HEK293T (cell line): ENCODE results near the gene EGLN1.

Experiments used
- CTCF ChIA-PET: fragments of 350-600 bp; formaldehyde crosslinking; extraction: SDS; loops from one replicate; lab custom pipeline; 2021; ENCODE audit warnings: antibody characterized with exemption, inconsistent platforms; lab: Yijun Ruan, JAX
- POLR2A ChIA-PET: fragments of 350-600 bp; formaldehyde crosslinking; extraction: SDS; loops from one replicate; lab custom pipeline; 2020; ENCODE audit warnings: antibody characterized with exemption, inconsistent platforms; lab: Yijun Ruan, JAX
- DNase-seq: peaks from one replicate; pipeline ENCODE4 v3.0.0; 2012; ENCODE audit warnings: mixed read lengths; ENCODE audit errors: extremely low spot score
- ARNT ChIP-seq: fragments of 450-650 bp; IDR thresholded peaks from 2 replicates; pipeline ENCODE4 v1.6.1; 2017; ENCODE audit warnings: mild to moderate bottlenecking
- BHLHE40 ChIP-seq: fragments of 450-650 bp; IDR thresholded peaks from 2 replicates; pipeline ENCODE4 v1.6.1; 2016; ENCODE audit warnings: mild to moderate bottlenecking, moderate library complexity, borderline replicate concordance
- CTBP1 ChIP-seq: fragments of 450-650 bp; IDR thresholded peaks from 2 replicates; pipeline ENCODE4 v1.6.1; 2016; ENCODE audit warnings: borderline replicate concordance
- ELF4 ChIP-seq: fragments of 450-650 bp; IDR thresholded peaks from 2 replicates; pipeline ENCODE4 v1.6.1; 2017; ENCODE audit warnings: antibody characterized with exemption
- FOXA1 ChIP-seq: fragments of 450-650 bp; IDR thresholded peaks from 2 replicates; pipeline ENCODE4 v1.6.1; 2016; ENCODE audit warnings: mild to moderate bottlenecking
- FOXK2 ChIP-seq: fragments of 450-650 bp; IDR thresholded peaks from 2 replicates; pipeline ENCODE4 v1.6.1; 2016; ENCODE audit warnings: mild to moderate bottlenecking
- FOXM1 ChIP-seq: fragments of 450-650 bp; IDR thresholded peaks from 2 replicates; pipeline ENCODE4 v1.6.1; 2017; ENCODE audit warnings: mild to moderate bottlenecking, borderline replicate concordance
- HDGF ChIP-seq: fragments of 450-650 bp; IDR thresholded peaks from 2 replicates; pipeline ENCODE4 v1.6.1; 2017; ENCODE audit warnings: antibody characterized with exemption, borderline replicate concordance
- L3MBTL2 ChIP-seq: fragments of 450-650 bp; conservative IDR thresholded peaks from 2 replicates; pipeline ENCODE4 v1.6.1; 2016; ENCODE audit warnings: mild to moderate bottlenecking
- LEF1 ChIP-seq: fragments of 450-650 bp; IDR thresholded peaks from 2 replicates; pipeline ENCODE4 v1.6.1; 2017; ENCODE audit warnings: mild to moderate bottlenecking, borderline replicate concordance
- NFRKB ChIP-seq: fragments of 450-650 bp; IDR thresholded peaks from 2 replicates; pipeline ENCODE4 v1.6.1; 2016; ENCODE audit warnings: mild to moderate bottlenecking, moderate library complexity
- PKNOX1 ChIP-seq: fragments of 450-650 bp; IDR thresholded peaks from 2 replicates; pipeline ENCODE4 v1.6.1; 2016
- SP1 ChIP-seq: fragments of 450-650 bp; IDR thresholded peaks from 2 replicates; pipeline ENCODE4 v1.6.1; 2017
- SUZ12 ChIP-seq: fragments of 450-650 bp; IDR thresholded peaks from 2 replicates; pipeline ENCODE4 v1.6.1; 2016; ENCODE audit warnings: mild to moderate bottlenecking
- TARDBP ChIP-seq: fragments of 450-650 bp; IDR thresholded peaks from 2 replicates; pipeline ENCODE4 v1.6.1; 2016
- ZNF384 ChIP-seq: fragments of 450-650 bp; IDR thresholded peaks from 2 replicates; pipeline ENCODE4 v1.6.1; 2016

The EGLN1 gene

GRCh38 chr1:231392389-231393131, 29.5 kb downstream of the EGLN1 start:
- CTCF ChIA-PET: interaction anchor here (0.6 to 1.3 kb wide), 4 partner anchors 18 to 54 kb away, joined by 3 read pairs; partner anchors contain the start of genes EXOC8 and SPRTN
- POLR2A ChIA-PET: interaction anchor here (1.0 kb wide), 1 partner anchor 135 kb away, joined by 3 read pairs; the partner anchor contains the start of gene TSNAX
- no peak for TF ChIP-seq PKNOX1
- no peak for DNase-seq

- no peak for DNase-seq
- POLR2A ChIA-PET: no interaction called here
- TF ChIP-seq FOXA1: no peak
- CTCF ChIA-PET: no interaction called here
Measured at GRCh38 chr1:231390071-231390470, 32.0 kb downstream of the EGLN1 start.

DNA sequence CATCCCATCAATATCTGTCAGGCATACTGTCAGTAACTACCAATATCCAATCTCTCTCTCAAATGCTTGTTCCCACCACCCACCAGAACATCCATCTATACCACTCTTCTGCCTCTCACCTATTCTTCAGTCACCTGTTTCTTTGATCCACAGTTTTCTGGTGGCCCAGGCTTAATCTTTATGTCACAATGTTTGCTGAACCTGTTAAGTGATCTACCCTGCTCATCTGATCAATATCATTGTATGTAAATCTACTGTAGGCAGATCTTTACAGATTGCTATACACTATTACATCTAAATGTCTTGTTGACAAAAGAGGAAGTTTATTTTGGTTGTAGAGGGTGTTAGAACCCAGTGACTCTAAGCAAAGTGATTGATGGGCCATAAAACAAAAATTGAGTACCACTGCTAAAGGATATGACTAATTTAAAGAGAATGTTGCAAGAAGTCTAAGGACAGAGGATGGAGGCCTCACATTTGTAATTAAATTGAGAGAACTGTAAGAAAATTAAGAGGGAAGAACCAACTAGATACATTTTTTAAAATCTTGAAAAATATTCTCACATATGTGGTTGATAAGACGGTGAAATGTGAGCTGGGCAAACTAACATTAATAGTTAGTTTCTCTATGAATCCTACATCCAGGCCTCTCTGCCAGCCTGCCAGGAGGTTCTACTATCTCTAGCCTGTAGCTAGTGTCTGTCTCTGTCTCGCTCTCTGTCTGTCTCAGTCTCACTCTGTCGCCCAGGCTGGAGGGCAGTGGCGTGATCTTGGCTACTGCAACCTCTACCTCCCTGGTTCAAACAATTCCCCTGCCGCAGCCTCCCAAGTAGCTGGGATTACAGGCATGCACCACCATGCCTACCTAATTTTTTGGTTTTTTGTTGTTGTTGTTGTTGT, 34.1 kb downstream of the EGLN1 start:
- ChIA-PET CTCF (interaction anchor here (0.9 to 1.0 kb wide), 2 partner anchors 31 to 213 kb away, joined by 3 to 5 read pairs; no protein-coding TSS in a partner anchor), POLR2A (interaction anchor here (0.7 kb wide), 1 partner anchor 303 kb away, joined by 3 read pairs; no protein-coding TSS in a partner anchor)
- no peak for DNase-seq
- peak; percentile 81 for TF ChIP-seq PKNOX1
- no peak for TF ChIP-seq LEF1

DNA sequence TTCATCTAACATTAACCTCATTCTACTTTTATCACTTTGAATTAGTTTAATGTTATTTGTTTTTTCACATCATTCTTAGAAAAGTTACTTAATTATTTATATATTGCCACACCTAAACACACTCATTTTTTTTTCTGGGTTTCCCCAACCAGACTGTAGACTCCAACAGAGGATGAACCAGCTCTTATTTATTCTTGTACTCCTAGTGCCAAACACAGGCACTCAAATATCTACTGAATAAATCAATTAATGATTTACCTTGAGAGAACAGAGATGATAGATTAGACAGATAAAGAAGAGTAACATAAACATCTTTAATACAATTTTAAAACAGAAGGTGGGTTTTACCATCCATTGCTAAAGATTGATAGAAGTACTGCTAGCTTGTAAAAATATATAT, 35.6 kb downstream of the EGLN1 start:
- no peak for DNase-seq
- TF ChIP-seq HDGF (no peak), ZNF384 (no peak), CTBP1 (no peak), ELF4 (no peak), SP1 (no peak)
- CTCF ChIA-PET: interaction anchor here (0.9 kb wide), 1 partner anchor 17 kb away, joined by 3 read pairs; no protein-coding TSS in a partner anchor
- POLR2A ChIA-PET: no interaction called here

- DNase-seq: no peak
- TF ChIP-seq BHLHE40 (no peak), LEF1 (no peak), SP1 (no peak), ELF4 (no peak), FOXM1 (no peak), HDGF (no peak), ARNT (no peak), FOXK2 (no peak), NFRKB (no peak)
- CTCF ChIA-PET: no interaction called here
- POLR2A ChIA-PET: no interaction called here
Measured at GRCh38 chr1:231385416-231385748, 36.7 kb downstream of the EGLN1 start.

DNA sequence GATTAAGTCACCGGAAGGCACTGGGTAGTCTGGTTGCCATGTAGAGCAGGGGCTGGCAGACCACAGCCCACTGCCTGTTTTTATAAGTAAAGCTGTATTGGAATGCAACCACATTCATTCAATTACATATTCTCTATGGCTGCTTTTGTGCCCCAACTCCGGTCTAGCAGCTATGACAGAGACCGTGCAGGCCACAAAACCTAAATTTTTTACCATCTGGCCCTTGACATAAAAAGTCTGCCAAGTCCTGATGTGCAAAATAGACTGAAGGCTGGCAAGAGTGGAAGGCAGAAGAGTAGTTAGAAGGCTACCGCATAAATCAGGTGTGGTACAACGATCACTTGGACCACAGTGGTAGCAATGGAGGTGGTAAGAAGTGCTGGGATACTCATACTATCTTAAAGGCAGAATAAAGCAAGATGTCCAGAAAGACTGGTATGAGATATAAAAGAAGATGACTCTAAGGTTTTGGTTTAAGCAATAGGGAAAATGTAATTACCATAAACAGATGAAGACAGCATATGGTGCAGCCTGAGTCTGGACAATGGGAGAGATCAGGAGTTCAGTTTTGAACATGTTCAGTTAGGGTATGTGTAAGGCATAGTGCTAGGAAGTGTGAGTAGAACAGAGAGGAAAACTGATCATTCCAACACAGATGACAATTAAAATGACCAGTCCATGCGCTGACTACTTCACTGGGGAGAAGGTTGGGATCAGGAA, 37.2 kb downstream of the EGLN1 start:
- POLR2A ChIA-PET: no interaction called here
- TF ChIP-seq FOXM1: no peak
- TF ChIP-seq L3MBTL2: no peak
- TF ChIP-seq TARDBP: no peak
- TF ChIP-seq ZNF384: no peak
- TF ChIP-seq ARNT: no peak
- no peak for TF ChIP-seq LEF1
- no peak for TF ChIP-seq SP1
- TF ChIP-seq NFRKB: no peak
- no peak for TF ChIP-seq SUZ12
- no peak for TF ChIP-seq BHLHE40
- TF ChIP-seq PKNOX1: no peak
- TF ChIP-seq CTBP1: no peak
- TF ChIP-seq HDGF: no peak
- no peak for TF ChIP-seq FOXK2
- no peak for TF ChIP-seq ELF4
- no peak for TF ChIP-seq FOXA1
- CTCF ChIA-PET: no interaction called here
- DNase-seq: no peak
